ENCODE data around the gene PRRC1.
"Not testable (repeated sequence)": the region's sequence is repeated elsewhere in the genome, so short reads cannot be mapped to it uniquely, and the experiment has no call there.

The PRRC1 gene

DNA sequence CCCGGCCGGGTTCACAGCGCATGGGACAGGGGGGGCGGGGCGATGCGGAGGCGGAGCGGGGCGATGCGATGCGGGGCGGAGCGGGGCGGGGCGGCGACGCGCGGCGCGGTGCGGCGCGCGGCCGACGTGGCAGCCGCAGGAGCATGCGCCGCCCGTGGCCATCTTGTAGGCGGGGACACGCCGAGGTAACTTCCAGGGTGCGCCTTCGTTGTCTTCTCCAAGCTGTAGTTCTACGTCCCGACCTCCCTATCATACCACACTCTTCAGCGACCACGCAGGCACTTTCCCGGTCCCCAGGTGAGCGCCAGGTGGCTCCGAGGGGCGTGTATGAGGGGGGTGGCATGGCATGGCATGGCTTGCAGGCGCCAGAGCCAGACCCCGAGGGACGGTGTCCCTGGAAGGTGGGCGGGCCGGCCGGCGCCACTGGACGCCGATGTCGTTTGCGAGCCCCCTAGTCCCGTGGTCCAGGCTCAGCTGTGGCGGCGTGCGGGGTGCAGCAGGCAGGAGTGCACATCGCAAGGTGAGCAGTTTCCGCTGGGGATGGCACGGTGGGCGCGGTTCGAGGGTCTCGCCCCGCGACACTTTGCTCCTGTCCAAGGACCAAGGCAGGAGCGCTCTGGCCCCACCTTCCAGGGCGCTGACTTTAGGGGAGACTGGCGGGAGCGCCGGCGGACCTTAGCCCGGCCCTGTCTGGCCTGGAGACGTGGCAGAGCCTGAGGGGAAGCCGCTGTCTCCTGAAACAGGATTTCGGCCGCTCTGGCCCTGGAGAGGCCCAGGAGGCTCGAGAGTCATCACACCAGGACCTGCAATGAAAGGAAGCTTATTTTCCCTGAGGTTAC is at the start of gene PRRC1:
Gene PRRC1 (plus strand): TSS at position 161 of the 839 bp plus-strand sequence. CDS start 5,840 bp downstream, outside the sequence.
- peak; percentile 85 for DNase-seq

DNA sequence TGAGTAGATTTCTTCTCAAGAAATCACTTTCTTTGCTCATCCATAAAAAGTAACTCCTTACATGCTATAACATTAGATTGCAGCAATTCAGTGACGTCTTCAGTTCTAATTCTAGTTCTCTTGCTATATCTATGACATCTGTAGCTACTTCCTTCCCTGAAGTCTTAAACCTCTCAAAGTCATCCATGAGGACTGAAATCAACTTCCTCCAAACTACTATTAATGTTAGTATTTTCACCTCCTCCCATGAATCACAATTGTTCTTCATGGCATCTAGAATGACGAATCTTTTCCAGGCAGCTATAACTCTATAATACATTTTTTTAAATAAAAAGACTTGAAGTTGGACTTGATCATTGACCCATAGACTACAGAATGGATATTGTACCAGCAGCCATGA is 46.2 kb upstream of the PRRC1 start:
- DNase-seq: no peak

DNA sequence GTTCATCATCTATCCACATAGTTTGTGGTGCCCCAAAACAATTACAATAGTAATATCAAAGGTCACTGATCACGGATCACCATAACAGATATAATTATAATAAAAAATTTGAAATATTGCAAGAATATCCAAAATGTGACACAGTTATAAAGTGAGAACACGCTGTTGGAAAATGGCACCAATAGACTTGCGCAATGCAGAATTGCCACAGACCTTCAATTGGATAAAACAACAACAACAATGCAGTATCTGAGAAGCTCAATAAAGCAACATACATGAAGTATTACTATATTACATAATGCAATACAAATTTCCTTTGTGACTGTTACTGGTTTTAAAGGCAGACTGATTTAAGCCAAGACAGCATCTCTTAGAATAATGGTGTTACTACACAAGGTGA is 44.7 kb upstream of the PRRC1 start:
- no peak for DNase-seq

DNA sequence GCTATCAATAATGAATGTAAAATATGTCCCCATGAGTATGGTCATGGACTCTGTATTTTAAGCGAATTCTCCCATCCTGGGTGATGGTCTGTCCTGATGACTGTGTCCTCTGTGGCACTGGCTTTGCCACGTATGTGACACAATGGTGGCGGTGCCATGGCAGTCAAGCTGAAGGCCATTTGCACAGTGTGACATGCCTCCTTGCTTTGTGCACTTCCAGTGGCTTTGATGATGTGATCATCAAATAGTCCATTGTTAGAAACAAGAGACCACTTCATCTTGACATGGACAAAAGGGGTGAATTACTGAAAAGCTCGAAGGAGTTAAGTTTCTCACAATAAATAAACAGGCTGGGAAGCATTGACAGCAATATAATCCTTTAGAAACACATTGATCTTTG is 31.0 kb upstream of the PRRC1 start:
- no peak for DNase-seq

DNA sequence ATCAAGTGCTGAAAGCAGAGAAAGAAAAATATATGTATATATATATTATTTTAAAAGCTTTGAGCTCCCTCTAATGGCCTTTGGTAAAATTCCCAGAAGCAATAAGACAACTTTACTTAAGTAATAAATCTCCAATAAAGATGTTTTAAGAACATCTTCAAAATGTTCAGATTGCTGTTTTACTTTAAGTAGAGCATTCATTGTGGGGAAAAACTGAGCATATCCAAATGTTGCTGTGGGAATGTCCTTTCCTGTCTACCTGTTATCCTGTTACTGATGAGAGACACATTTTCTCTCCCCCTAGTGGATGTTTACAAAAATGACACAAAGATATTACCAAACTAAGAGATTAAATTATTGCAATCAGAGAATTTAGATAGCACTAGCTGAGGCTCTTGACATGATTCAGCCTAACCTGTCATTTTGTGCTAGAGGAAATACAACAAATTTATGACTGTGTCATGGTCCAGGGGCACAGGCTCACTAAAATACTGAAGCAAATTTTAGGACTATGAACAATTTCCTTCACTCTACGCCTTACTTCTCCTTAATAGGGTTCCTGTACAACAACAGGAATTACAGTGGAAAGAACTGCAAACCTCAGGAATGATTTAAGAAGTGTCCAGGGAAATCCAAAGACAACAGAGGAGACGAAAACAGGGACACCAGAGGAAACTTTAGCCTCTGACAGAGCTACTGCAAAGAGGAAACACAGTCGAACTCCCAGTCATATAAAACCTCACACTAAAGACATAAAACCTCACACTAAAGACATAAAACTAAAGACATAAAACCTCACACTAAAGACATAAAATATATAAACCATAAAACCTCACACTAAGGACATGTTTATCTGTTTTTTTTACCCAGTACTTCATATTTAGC is 24.3 kb upstream of the PRRC1 start:
- no peak for DNase-seq

DNA sequence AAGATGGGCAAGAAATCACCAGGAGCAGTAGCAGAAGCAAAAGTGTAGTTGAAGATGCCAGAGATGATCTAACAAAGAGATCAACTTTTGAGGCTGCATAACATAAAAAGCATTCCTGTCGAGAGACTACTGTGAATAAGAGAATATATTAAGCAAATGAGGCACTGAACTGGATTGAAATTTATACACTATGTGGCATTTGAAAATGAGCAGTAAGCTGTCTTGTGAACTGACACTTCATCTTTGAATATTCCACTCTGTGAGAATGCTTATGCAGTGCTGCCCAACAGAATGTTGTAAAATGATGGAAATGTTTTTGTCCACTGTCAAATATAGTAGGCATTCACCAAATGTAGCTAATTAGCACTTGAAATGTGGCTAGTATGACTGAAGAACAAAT is 18.9 kb upstream of the PRRC1 start:
- DNase-seq: no peak

DNA sequence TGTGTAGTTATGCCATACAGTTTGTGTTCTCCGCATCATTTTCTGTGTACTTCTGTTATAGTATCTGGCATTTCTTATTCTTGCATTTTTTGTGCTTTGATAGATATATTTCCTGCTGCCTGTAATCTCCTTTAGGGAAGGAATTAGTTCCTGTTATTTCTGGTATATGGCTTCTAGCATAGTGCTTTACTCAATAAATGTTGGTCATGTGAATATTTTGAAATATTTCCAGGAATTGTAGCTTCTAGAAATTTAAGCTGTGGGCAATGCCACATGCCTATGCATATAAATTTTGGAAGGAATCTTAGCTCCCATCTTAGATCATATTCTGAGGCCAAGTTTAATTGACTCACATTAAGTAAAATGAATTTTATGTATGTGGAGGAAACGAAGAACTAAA is 11.5 kb upstream of the PRRC1 start:
- no peak for DNase-seq

DNA sequence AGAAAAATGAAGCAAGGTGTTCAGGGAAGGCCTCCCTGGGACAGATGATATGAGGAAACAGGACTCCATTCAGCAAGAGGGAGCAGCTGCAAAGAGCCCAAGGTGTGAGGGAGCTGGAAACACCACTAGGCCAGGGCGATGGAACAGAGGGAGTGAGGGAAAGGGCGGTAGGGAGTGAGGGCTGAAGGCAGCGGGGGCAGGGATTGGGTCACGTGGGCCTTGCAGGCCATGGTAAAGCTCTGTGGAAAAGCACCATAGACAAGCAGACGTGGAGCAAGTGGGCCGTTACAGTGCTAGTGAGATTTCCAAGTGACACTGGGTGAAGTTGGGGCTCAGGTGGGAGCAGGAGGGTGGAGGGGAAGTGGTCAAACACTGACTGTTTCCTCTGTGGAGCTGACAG is 10.8 kb upstream of the PRRC1 start:
- no peak for DNase-seq

DNA sequence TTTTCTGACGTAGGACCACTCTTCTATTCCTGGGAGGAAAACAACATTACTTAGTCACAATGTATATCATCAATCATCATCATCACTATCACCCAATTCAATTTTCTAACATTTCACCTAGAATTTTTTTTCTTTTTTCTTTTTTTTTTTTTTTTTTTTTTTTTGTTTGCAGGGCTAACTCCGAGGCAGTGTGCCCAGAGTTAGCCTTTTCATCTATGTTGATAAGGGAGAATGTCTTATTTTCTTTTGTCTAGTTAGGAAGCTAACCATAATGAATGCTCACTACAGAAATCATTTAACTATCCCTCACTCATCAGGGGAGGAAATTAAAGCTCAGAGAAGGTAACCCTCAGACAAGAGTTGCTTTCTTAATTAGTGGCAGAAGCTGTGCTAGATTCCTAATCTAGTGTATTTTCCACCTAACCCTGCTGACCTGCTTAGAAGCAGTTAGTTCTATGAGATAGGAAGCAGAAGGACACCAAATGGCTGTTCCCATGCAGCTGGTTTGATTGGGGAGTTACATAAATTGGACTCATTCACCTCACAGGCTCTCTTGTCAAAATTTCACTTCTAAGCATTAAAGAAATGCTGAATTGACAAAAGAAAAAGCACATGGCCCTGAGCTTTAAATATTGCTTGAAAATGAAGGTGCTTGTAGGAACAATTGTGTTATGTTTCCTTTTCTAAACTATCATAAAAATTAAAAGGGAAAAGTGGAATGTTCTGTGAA is 8.6 kb upstream of the PRRC1 start:
- DNase-seq: no peak

DNA sequence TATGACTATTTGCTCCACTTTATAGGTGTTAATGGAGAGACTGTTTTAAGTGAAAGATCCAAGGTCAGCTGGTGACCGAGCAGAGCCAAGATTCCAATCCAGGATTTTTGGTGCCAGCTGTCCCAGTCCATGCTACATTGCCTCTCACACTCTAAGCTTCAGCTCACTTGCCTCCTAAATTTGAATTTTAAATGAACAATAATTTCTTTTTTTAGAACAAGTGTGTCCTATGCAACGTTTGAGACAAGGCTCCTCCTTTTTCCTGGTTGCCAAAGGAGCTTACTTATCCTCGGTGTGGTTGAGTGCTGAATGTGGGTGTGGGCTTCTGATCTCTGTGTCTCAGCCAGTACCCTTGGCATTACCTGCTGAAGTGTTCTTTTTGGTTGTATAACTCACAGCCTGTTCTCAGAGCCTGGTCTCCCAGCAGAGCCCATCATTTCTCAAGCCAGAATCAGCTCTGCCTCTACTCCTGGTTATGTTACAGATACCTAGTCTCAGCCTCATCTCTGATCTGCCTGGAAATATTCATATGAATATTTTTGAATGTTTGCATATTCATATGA is 4.0 kb upstream of the PRRC1 start:
- DNase-seq: no peak

DNA sequence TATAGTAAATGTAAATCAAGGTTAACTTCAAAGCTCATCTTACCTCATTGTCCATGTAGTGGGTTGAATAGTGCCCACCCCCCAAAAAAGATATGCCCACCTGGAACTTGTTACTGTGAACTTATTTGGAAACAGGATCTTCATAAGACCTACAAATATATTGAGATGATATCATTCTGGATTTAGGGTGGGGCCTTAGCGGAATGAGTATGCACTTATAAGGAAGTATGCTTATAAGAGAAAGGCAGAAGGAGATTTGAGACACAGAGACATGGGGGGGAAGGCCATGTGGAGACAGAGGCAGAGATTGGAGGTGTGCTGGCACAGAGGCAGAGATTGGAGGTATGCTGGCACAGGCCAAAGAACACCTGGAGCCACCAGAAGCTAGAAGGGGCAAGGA is 2.6 kb upstream of the PRRC1 start:
- no peak for DNase-seq

DNA sequence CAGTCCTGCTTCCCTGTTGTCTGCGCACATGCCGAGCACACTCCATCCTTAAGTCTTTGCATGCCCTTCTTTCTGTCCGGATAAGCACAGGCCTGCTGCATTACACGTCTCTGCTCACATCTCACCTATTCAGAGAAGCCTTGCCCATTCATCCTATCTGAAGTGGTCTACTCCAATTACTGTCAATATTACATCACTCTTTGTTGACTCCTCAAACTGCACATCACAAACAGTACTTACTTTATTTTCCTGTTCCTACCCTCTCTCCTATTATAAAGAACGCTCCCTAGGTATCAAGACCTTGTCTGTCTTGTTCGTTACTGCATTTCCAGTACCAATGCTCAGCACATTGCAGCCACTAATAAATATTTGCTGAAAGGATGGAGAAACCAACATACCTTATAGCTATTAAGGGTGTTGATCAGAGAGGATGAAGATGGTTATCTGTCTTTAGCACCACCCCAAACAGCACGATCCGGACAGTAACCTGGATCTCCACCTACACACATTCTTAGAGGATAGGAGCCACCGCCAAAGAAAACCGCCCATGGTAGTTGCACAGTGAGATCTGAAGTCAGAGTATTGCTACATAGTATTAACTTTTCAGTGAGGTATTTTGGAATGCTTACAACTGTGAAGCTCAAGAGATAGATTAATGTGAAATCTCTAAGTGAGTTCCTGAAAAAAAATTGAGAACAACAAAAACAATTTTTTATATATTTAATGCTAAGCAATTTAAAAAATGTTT is 1.6 kb upstream of the PRRC1 start:
- no peak for DNase-seq

DNA sequence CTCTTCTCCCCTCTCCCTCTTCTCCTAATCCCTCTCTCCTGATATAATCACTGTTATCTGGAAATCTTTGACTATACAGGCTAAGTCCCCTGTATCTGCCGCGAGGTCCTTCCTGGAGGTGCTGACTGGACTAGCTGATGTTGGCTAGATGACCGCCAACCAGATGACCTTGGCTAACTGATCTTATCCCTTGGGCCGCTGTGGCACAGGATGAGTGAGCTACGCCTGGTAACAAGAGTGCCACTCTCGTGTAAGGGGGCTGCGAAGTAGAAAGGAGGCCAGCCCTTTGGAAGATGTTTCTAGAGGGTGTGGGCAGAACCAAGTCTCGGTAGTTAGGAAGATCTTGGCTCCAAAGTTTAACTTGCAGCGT is 345 bp upstream of the PRRC1 start:
- no peak for DNase-seq

DNA sequence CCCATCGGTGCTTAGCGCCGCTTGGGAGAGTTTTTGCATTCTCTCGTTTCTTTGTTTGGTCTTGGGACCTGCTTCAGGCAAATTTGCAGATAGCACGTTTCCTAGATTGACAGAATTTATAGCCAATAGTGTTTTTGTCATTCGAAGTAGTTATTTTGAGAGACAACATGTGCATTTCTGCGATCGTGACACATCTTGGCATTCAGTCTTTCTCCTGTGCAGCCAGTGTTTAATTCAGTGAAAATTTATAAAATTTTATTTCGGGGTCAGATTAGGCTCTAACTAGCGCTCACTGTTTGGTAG is 830 bp downstream of the PRRC1 start:
- no peak for DNase-seq

DNA sequence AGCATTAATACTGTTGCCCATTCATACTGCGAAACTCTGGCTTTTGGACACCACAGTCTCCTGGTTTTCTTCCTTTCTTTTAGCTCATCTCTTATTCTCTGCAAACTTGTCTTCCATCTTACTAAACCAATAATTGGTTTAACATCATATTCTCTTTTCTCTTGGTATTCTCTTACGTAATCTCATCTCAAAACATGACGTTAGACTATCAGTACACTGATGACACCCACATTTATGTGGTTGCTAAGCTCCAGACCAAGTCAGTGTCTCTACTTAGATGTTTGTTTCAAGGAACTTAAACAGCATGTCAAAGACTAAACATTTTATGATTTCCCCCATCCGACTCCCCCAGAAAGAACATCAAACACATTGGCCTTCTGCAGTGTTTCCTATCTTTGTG is 2.1 kb downstream of the PRRC1 start:
- DNase-seq: no peak

DNA sequence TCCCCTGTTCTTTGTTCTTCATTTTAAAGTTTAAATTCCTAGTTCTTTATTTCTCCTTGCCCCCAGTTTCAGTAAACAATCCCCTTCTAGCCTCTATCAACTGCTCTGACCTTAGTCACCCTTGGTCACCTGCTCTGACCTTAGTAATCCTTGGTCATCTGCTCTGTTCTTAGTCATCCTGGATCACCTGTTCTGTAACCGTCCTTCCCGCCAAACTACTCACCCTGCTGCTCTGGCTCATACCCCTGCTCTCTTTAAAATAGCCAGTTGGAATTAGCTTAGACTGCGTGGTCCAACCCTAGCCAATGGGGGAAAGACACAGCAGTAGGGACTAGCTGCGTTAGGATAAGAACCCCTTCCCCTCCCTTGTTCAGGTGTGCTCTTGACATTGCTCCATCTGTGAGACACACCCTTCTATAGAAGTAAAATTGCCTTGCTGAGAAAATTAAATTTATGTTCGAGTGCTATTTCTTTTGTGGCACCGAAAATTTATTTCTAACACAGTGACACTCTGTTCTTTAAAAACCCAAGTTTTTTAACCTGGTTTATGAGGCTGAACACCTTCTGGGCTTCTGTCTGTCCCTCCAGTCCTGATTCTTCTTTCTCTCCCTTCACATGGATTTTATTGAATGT is 3.8 kb downstream of the PRRC1 start:
- no peak for DNase-seq

DNA sequence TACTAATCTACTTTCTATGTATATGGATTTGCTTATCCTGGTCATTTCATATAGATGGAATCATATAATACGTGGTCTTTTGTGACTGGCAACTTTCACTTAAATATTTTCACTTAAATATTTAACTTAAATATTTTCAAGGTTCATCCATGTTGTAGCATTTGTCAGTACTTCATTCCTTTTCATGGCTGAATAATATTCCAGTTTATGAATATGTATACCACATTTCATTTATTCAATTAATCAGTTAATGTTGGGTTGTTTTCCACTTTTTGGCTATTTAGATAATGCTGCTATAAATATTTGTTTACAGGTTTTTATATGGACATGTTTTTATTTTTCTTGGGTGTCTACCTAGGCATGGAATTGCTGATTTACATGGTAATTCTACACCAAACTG is 7.7 kb downstream of the PRRC1 start:
- DNase-seq: no peak

DNA sequence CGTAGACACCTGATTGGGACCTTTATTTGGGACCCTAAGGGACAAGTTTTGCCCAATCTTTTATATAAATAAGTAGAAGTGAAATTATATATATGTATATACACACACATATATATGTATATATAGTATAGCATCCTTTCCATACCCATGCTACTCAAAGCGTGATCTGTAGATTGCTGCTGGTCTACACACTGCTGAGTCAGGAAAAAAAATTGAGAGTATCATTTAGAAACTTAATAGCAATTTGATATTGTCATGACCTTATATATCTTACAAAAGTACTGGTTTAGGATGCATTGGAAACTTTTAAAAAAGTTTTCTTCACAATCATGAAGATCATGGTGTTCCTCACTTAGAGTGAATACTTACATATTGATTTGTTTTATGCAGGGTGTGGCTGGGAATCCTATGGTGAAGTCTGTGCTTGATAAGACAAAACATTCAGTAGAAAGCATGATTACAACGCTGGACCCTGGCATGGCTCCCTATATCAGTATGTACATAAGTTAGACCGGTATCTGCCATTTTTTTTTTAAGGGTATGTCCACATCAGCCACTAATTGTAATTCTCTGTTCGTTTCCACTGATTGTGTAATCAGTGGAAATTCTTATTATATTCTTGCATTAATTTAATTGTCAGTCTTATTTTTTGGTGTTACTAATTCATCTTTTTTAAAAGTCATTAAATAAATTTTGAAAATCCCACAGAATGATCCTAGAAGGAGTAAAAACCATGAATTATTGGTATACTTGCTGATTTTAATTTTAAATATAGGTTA is 12.7 kb downstream of the PRRC1 start:
- DNase-seq: no peak

DNA sequence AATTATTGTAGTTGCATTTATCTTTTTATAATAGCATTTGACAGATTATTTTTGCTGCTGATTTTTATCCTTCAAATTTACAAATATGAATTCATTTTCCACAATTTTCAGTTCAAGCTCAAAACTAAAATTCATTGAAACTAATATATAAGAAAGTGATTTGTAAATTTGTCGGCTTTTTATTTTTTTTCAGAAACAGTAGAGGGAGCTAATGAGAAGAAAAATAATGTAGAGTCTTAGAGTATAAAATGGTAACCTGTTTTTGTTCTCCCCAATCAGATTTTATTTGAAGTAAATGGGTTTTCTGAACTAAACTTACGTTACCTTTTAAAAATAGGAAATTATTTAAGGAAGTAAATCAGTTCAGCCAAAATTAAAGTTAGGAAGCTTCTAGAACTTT is 19.2 kb downstream of the PRRC1 start:
- DNase-seq: no peak

DNA sequence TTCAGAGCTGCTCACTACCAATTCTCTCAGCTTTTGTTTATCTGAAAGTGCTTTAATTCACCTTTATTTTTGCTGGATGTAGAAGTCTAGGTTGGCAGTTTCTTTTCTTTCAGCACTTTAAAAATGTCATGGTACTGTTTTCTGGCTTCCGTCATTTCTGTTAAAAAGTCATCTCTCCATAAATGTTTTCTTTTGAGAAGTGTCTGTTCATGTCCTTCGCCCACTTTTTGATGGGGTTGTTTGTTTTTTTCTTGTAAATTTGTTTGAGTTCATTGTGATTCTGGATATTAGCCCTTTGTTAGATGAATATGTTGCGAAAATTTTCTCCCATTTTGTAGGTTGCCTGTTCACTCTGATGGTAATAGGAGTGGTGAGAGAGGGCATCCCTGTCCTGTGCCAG is 23.1 kb downstream of the PRRC1 start:
- not testable (repeated sequence) for DNase-seq

DNA sequence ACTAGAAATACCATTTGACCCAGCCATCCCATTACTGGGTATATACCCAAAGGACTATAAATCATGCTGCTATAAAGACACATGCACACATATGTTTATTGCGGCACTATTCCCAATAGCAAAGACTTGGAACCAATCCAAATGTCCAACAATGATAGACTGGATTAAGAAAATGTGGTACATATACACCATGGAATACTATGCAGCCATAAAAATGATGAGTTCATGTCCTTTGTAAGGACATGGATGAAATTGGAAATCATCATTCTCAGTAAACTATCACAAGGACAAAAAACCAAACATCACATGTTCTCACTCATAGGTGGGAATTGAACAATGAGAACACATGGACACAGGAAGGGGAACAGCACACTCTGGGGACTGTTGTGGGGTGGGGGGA is 27.8 kb downstream of the PRRC1 start:
- not testable (repeated sequence) for DNase-seq
